Measurements from ENCODE around the gene SVEP1. TPM values are rescaled to one million over a fixed set of nuclear protein-coding genes. Genes with fewer than 3 reads are reported as not detected.
A peak's percentile ranks its signal among the peaks of the same experiment; 100 is the strongest.
"Not testable (repeated sequence)": the region's sequence is repeated elsewhere in the genome, so short reads cannot be mapped to it uniquely, and the experiment has no call there.

Gene SVEP1
- total RNA-seq, 1 donor from 2014 or later, result under 0.01 TPM

GRCh38 chr9:110446171-110446570 is 133.4 kb downstream of the SVEP1 start:
- DNase-seq (ENCODE audit: low read depth in 2 of 2), result no peak

DNA sequence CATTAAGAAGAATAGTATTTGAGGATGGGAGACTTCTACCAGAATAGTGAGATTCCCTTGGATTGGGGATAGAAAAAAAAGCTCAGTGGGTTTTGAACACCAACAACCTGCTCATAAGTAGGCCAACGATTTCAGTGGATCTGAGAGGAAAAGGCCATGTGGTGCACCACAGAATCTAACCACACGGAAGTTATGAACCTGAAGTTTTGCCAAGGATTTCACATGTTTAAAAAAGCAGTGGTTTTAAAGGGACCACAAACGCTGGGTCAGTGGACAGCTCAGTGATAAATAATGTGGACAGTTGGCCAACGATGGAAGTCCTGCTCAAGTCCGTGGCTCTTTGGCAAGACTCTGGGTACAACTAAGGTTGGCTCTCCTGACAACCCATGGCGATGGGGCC is 134.6 kb downstream of the SVEP1 start:
- DNase-seq (ENCODE audit: low read depth in 2 of 2), result no peak

GRCh38 chr9:110443866-110444220 is 135.7 kb downstream of the SVEP1 start:
- DNase-seq (ENCODE audit: low read depth in 2 of 2), result no peak

DNA sequence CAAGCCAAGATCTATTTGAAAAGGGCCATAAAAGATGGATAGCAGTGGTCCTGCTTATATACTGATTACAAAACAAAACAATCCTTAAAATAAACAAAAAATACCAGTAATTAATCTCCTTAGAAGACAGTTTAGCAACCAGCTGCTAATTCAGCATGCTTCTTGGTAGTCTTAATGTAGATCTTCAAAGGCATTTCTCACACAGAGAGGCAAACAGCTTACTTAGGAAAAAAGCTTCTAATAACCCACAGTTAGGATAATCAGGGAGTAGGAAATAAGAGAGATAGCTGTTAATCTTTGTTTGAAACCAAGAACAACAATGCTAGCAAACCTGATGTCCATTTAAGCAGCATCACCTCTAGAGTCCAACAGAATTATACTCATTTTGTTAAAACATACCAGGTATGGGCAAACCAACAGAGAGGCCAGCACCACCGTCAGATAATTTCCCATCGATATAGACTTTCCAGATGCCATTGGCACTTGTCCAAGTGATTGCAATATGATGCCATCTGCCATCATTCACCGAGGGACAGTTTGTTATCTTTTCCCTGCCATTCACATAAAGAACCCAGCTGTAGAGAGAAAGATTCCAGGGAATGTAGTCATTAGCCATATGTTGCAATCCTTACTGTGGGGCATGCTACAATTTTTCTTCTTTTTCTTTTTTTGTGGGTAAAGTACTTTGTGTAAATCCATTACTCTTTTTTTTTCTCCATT is 136.2 kb downstream of the SVEP1 start:
- no peak for DNase-seq (ENCODE audit: low read depth in 2 of 2)

DNA sequence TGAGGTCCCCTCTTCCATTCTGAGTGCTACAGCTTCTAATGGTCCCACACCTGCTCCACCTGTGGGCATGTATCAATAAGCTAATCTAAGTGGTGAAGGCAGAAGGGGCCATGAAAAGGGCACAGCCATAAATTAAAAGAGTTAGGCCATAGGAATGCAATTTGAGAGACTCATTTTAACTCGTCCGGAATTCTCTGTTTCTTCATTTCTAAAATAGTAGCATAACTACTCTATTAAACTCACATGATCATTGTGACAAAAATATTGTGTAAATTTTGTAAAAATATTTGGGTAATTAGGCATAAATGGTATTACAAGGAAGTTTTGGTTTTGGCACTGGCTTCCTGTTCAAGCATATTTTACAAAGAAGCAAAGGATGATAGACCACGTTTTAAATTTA is 138.7 kb downstream of the SVEP1 start:
- no peak for DNase-seq (ENCODE audit: low read depth in 2 of 2)

GRCh38 chr9:110440172-110440571 is 139.4 kb downstream of the SVEP1 start:
- no peak for DNase-seq (ENCODE audit: low read depth in 2 of 2)

- no peak for DNase-seq (ENCODE audit: low read depth in 2 of 2)
These were observed 147.3 kb downstream of the SVEP1 start for GRCh38 chr9:110432253-110432652.

GRCh38 chr9:110429453-110429852 is 150.1 kb downstream of the SVEP1 start:
- DNase-seq (ENCODE audit: low read depth in 2 of 2), result no peak

- peak; percentile 15 to 41 for DNase-seq (ENCODE audit: low read depth in 2 of 2)
These were observed 151.9 kb downstream of the SVEP1 start for GRCh38 chr9:110427497-110428104.

- peak in 1 of 2 donors; percentile 4 for DNase-seq (ENCODE audit: low read depth in 2 of 2)
These were observed 153.4 kb downstream of the SVEP1 start for GRCh38 chr9:110426052-110426709.

DNA sequence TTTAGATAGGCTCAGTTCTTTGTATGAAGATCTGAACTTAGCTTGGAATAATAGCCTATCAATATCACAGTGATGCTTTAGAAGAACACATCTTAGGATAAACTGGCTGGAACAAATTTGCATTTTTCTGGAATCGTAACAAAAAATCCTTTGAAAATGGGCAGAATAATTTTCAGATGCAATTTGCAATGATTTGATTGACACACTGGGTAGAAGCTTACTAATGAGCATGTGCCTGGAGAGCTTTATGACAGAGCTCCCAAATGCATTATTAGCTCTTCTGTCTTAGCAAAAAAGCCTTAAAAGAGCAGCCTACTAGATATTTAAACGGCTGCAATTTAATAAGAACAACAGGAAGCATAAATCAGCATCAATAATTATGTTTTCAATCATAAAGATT is 165.1 kb downstream of the SVEP1 start:
- no peak for DNase-seq (ENCODE audit: low read depth in 2 of 2)

GRCh38 chr9:110410961-110411360 is 168.6 kb downstream of the SVEP1 start:
- DNase-seq (ENCODE audit: low read depth in 2 of 2), result no peak

DNA sequence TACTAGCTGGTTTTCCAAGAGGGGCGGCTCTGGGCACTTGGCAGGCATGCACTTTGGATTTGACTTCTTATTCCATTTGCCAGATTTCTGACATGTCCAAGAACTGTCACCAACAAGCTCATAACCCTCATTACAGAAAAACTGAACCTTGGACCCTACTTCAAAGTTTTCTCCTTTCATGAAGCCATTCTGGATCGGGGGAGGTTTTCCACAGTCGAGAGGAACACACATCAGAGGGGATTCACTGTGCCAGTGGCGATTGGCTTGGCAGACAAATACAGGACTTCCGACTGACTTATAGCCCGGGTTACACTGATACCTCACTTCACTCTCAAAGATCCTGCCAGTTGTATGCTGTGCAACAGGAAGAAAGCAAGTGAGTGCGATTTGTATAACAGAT is 170.9 kb downstream of the SVEP1 start:
- DNase-seq (ENCODE audit: low read depth in 2 of 2), result no peak

GRCh38 chr9:110405858-110406443 is 173.6 kb downstream of the SVEP1 start:
- DNase-seq (ENCODE audit: low read depth in 2 of 2), result no peak

- DNase-seq (ENCODE audit: low read depth in 2 of 2), result no peak
These were observed 175.1 kb downstream of the SVEP1 start for GRCh38 chr9:110404473-110404872.

GRCh38 chr9:110399983-110400382 is 179.6 kb downstream of the SVEP1 start:
- no peak for DNase-seq (ENCODE audit: low read depth in 2 of 2)

DNA sequence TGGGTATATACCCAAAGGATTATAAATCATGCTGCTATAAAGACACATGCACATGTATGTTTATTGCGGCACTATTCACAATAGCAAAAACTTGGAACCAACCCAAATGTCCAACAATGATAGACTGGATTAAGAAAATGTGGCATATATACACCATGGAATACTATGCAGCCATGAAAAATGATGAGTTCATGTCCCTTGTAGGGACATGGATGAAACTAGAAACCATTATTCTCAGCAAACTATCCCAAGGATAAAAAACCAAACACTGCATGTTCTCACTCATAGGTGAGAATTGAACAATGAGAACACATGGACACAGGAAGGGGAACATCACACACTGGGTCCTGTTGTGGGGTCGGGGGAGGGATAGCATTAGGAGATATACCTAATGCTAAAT is 180.5 kb downstream of the SVEP1 start:
- DNase-seq (ENCODE audit: low read depth in 2 of 2), result not testable (repeated sequence)

- DNase-seq (ENCODE audit: low read depth in 2 of 2), result no peak
These were observed 187.6 kb downstream of the SVEP1 start for GRCh38 chr9:110391826-110392485.

- no peak for DNase-seq (ENCODE audit: low read depth in 2 of 2)
These were observed 190.3 kb downstream of the SVEP1 start for GRCh38 chr9:110389148-110389750.

- no peak for DNase-seq (ENCODE audit: low read depth in 2 of 2)
These were observed 196.1 kb downstream of the SVEP1 start for GRCh38 chr9:110383491-110383890.

GRCh38 chr9:110382731-110383130 is 196.8 kb downstream of the SVEP1 start:
- no peak for DNase-seq (ENCODE audit: low read depth in 2 of 2)
